Measurements from ENCODE around the gene HSPB9.

DNA sequence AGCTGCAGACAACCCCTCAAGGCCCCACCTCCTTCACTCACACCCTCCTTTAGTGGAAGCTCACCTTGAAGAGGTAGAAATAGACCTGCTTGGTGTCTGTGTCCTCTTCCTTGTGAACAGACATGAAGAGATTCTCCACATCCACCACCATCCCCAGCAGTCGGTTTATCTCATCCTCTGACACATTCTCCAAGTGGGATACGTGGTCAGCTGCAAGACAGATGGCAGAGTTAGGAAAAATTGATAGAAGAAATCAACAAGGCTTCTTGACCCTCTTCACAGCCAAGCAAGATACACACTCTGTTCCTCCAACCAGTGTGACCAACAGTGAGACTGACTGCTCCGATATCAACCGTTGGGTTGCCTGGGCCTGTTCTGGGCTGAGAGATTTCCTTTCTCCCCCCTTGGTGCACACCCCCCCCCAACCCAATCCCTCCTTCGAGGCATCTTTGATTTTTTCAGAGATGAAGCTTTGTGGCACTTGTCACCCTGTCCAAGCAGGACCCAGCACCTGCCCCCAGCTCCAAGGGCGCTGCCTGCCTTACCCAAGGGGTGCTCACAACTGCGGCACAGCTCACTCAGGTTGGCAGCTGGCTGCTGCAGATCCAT lies 2.3 kb upstream of the HSPB9 start:
- no peak for TF ChIP-seq CTCF (IDR thresholded peaks at IDR 0.05; ENCODE audit: low read depth, low read length)
- TF ChIP-seq POLR2A (IDR thresholded peaks at IDR 0.05; ENCODE audit: extremely low read depth, insufficient read length), result no peak
- no peak for TF ChIP-seq MYC (IDR thresholded peaks at IDR 0.05; ENCODE audit: low read depth, low read length)

Data from NB4 (cell line).